Stimulated activated CD4-positive, alpha-beta T cell treated with anti-CD3 and anti-CD28 coated beads, TNF-alpha, amount 100 ng/mL, for 48 hours (primary cell): ENCODE measurements around the gene MYMX.

Source experiments
- DNase-seq, 3 donors: peaks; one replicate each; pipeline ENCODE4 v3.0.0-alpha.2; 2020; ENCODE audit warnings: low read depth in 3 of 3

Gene MYMX

DNA sequence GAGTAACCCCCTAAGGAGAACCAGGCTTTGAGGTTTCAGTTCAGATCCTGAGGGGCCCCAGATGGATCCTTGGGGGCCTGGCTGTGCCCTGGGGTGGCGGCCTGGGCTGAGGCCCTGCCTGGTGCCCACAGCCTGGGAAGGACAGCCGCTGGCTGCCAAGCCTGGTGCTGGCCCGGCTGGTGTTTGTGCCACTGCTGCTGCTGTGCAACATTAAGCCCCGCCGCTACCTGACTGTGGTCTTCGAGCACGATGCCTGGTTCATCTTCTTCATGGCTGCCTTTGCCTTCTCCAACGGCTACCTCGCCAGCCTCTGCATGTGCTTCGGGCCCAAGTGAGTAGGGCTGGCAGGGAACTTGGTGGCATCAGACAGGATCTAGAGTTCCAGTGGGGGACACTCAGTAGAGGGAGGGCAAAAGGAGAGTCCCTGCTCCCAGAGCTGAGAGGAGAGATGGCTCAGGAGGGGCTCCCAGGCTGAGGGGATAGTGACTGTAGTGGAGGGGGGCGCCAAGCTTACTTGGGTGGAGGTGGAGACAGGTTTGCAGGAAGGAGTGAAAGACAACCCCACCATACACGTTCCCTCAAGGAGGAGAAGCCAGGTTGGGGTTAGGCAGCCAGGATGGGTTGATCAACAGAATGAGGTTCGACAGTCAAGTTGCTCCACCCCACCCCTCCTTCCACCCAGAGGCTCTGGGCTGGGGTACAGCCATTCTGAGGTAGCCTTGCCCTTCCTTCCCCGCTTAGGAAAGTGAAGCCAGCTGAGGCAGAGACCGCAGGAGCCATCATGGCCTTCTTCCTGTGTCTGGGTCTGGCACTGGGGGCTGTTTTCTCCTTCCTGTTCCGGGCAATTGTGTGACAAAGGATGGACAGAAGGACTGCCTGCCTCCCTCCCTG lies 16.2 kb downstream of the MYMX start:
- DNase-seq, result no peak

- no peak for DNase-seq
Measured at GRCh38 chr6:44233567-44234100, 16.9 kb downstream of the MYMX start.

- DNase-seq, result no peak
Measured at GRCh38 chr6:44234101-44235025, 17.6 kb downstream of the MYMX start.

- DNase-seq, result no peak
Measured at GRCh38 chr6:44235269-44235668, 18.5 kb downstream of the MYMX start.

DNA sequence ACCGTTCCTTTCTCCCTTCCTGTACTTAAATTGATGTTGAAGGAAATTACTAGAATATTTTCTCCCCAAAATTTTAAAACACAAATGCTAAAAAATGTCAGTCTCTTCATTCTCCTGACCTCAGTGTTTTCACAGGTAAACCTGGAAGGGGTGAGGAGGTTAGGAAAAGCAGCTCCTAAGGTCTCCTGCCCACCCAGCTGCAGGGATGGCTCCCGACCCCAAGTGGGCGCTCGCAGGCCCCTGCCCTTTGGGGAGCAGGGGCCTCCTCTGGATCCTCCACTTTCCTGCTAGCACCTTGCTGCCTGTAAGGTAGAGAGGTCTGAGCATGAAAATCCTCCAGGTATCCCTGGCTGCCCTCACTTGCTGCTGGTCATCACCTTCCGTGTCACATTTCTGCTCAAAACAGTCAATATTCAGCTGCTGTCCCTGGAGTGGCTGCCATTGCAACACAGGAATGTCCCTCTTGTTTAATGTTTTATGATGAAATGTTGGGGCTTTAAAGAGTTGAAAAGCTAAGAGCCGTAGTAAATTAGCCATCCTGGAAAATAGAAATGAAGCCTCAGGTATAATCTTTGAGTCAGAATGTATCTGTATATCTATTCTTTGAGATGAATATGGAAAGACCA lies 19.3 kb downstream of the MYMX start:
- DNase-seq, result no peak

- DNase-seq, result peak in 2 of 3 donors; percentile 46 to 75
Measured at GRCh38 chr6:44237021-44237812, 20.5 kb downstream of the MYMX start.

- DNase-seq, result peak; percentile 66 to 77 (median 68)
Measured at GRCh38 chr6:44237813-44238433, 21.2 kb downstream of the MYMX start.

GRCh38 chr6:44238687-44239350 lies 22.1 kb downstream of the MYMX start:
- DNase-seq, result no peak

DNA sequence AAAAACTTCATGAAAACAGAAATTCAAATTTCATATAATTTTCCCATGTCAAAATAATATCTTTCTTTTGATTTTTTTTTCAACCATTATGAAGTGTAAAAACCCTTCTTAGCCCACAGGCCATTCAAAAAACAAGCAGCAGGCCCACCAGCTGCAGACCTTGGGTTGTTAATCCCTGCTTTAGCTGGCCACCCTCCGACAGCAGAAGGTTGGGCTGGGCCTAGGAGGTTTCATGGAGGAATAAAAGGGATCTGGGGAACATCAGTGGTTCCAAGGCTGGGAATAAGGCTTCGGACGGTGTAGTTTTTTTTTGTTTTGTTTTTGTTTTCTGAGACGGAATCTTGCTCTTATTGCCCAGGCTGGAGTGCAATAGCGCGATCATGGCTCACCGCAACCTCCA lies 26.6 kb downstream of the MYMX start:
- DNase-seq, result no peak

DNA sequence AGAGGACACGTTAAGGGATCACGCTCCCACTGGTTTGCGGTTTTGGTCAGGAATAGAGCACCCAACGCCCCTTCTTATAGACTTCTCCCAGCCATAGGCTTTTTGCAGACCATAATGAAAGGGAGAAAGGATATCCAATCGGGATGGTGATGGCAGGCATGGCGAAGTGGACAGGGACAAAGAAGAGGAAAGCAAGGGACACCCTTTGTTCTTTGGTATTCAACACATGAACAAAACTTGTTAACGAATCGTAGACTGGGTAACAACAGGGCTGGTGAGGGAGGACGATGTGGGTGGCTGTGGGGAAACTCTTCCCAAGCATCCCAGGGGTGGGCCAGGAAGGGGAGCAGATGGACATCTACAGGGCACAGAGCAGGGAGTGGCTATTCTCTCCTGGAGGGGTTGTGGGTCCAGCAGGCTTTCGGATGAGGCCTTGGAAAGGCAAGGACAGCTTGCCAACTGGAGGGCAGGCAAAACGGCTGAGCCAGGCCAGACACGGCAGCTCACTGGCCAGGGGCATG lies 28.7 kb downstream of the MYMX start:
- no peak for DNase-seq

GRCh38 chr6:44245912-44246662 lies 29.4 kb downstream of the MYMX start:
- DNase-seq, result peak; percentile 71 to 84 (median 76)

GRCh38 chr6:44246663-44247337 lies 30.1 kb downstream of the MYMX start, which contains the start of gene HSP90AB1:
Gene HSP90AB1, plus strand, starts transcription at chr6:44247101. Its CDS starts 1,529 bp downstream, at chr6:44248630.
- DNase-seq, result peak; percentile 94 to 97 (median 97)

GRCh38 chr6:44247338-44248302 lies 30.9 kb downstream of the MYMX start:
- DNase-seq, result peak; percentile 76 to 84 (median 80)

GRCh38 chr6:44248579-44248978 lies 31.9 kb downstream of the MYMX start:
- no peak for DNase-seq

DNA sequence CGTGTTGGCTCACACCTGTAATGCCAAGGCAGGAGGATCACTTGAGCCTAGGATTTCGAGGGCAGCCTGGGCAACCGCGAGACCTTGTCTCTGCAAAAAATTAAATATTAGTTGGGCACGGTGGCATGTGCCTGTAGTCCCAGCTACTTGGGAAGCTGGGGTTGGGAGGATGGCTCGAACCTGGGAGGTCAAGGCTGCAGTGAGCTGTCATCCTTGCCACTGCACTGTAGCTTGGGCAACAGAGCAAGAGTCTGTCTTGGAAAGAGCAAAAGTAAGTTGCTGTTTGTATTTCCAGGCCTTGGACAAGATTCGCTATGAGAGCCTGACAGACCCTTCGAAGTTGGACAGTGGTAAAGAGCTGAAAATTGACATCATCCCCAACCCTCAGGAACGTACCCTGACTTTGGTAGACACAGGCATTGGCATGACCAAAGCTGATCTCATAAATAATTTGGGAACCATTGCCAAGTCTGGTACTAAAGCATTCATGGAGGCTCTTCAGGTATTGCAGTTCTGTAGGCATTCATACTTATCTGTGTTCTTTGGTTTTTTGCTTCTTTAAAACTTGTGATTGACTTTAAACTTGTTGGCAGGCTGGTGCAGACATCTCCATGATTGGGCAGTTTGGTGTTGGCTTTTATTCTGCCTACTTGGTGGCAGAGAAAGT lies 32.5 kb downstream of the MYMX start:
- no peak for DNase-seq

DNA sequence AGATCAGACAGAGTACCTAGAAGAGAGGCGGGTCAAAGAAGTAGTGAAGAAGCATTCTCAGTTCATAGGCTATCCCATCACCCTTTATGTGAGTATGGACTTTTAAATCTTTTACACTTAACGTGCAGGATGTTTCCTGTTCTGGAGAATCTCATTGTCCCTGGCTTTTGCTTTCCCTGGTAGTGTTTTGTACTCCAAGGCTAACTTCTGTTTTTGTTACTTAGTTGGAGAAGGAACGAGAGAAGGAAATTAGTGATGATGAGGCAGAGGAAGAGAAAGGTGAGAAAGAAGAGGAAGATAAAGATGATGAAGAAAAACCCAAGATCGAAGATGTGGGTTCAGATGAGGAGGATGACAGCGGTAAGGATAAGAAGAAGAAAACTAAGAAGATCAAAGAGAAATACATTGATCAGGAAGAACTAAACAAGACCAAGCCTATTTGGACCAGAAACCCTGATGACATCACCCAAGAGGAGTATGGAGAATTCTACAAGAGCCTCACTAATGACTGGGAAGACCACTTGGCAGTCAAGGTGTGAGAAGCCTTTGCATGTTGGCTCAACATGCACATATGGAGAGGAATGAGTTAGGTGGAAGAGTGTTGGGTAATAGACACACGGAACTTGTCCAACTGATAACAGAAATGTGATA lies 33.5 kb downstream of the MYMX start:
- DNase-seq, result no peak
